Tibial nerve (tissue), 4 donors: ENCODE measurements around the gene ABI2. TPM values are rescaled to one million over a fixed set of nuclear protein-coding genes. Genes with fewer than 3 reads are reported as not detected.
"Not testable (repeated sequence)": the region's sequence is repeated elsewhere in the genome, so short reads cannot be mapped to it uniquely, and the experiment has no call there.

Experiments
- DNase-seq, 2 donors: peaks; one replicate each; pipeline ENCODE4 v3.0.0-alpha.2; 2019; ENCODE audit warnings: low spot score in 2 of 2
- H3K27ac ChIP-seq, 4 donors: fragments of 200-600 bp; sonication (generic) in 3 of 4; one replicate each; pipeline ENCODE4 v1.5.1; 2017 to 2019; ENCODE audit warnings: mild to moderate bottlenecking in 1 of 4
- H3K27me3 ChIP-seq, 2 donors: fragments of 200-600 bp; sonication (generic) in 1 of 2; one replicate each; pipeline versions ENCODE4 v1.5.1 to v1.6.0; 2017 to 2019
- H3K36me3 ChIP-seq, 3 donors: fragments of 200-600 bp; sonication (generic); one replicate each; pipeline ENCODE4 v1.5.1; 2018 to 2019
- H3K4me1 ChIP-seq, 4 donors: fragments of 200-600 bp; sonication (generic) in 3 of 4; one replicate each; pipeline ENCODE4 v1.5.1; 2017 to 2019
- H3K4me3 ChIP-seq, 4 donors: fragments of 200-600 bp; sonication (generic) in 3 of 4; one replicate each; pipeline ENCODE4 v1.5.1; 2017 to 2019; ENCODE audit warnings: mild to moderate bottlenecking in 1 of 4, moderate library complexity in 1 of 4
- H3K9me3 ChIP-seq, 4 donors: fragments of 200-600 bp; sonication (generic) in 3 of 4; one replicate each; pipeline ENCODE4 v1.5.1; 2017 to 2019
- EP300 ChIP-seq, 2 donors: sonication (generic); formaldehyde crosslinking; IDR thresholded peaks; one replicate each; pipeline ENCODE4 v1.6.1; 2017; ENCODE audit warnings: antibody characterized with exemption in 2 of 2, mild to moderate bottlenecking in 1 of 2
- POLR2A ChIP-seq, 2 donors: fragments of 450-650 bp; IDR thresholded peaks; one replicate each; pipeline ENCODE4 v1.6.1; 2017; ENCODE audit warnings: antibody characterized with exemption in 2 of 2, mild to moderate bottlenecking in 2 of 2, moderate library complexity in 2 of 2
- WGBS, 2 donors: methylation state at CpG; one replicate each; pipeline ENCODE4 v1.1.5; 2018; 5-methylcytosine and 5-hydroxymethylcytosine counted together
- total RNA-seq, 4 donors: library from RNA; depleted of rRNA; stranded (reverse); fragments of >200 nt; gene quantifications; one replicate each; pipeline ENCODE4 v1.1.0, GENCODE V29; 2016
- TF ChIP-seq, protein P1 (sequence below), 5 experiments: fragments of 200-600 bp in 3 of 5; fragments of 450-650 bp in 2 of 5; sonication (generic) in 3 of 5; IDR thresholded peaks; one replicate each; pipeline ENCODE4 v1.5.1; 2016 to 2019; ENCODE audit warnings: antibody characterized with exemption in 5 of 5, mild to moderate bottlenecking in 3 of 5, moderate library complexity in 2 of 5

The ABI2 gene
- total RNA-seq, 4 donors from 2014 or later, result 33.3 to 60.7 (median 42.7) TPM

DNA sequence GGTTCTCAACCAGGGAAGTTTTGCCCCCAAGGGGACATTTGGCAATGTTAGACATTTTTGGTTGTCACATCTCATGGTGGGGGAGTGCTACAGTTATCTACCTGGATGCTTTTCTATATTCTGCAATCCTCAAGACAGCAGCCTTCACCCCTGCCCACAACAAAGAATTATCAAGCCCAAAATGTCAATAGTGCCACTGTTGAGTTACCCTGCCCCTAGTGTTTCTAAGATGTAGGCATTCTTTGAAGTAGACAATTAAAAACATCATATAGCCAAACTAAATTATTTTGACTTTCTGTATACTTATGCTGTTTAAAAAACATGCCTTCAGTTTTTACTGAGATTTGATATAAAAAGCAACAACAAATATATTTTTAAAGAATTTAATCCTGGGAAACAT lies 48.0 kb downstream of the ABI2 start:
- peaks cover 0 to 9% (median 0%) of the 10 kb centered on the region in 3 donors for H3K36me3 ChIP-seq
- TF ChIP-seq EP300 (IDR thresholded peaks at IDR 0.05), result no peak
- TF ChIP-seq, protein P1, sequence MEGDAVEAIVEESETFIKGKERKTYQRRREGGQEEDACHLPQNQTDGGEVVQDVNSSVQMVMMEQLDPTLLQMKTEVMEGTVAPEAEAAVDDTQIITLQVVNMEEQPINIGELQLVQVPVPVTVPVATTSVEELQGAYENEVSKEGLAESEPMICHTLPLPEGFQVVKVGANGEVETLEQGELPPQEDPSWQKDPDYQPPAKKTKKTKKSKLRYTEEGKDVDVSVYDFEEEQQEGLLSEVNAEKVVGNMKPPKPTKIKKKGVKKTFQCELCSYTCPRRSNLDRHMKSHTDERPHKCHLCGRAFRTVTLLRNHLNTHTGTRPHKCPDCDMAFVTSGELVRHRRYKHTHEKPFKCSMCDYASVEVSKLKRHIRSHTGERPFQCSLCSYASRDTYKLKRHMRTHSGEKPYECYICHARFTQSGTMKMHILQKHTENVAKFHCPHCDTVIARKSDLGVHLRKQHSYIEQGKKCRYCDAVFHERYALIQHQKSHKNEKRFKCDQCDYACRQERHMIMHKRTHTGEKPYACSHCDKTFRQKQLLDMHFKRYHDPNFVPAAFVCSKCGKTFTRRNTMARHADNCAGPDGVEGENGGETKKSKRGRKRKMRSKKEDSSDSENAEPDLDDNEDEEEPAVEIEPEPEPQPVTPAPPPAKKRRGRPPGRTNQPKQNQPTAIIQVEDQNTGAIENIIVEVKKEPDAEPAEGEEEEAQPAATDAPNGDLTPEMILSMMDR (IDR thresholded peaks at IDR 0.05), result no peak
- TF ChIP-seq POLR2A (IDR thresholded peaks at IDR 0.05), result no peak
- H3K27me3 ChIP-seq, result no peaks in the 10 kb centered on the region
- DNase-seq, result no peak
- no peaks in the 10 kb centered on the region for H3K9me3 ChIP-seq
- H3K27ac ChIP-seq, result no peak overlapping the region
- H3K4me1 ChIP-seq, result peaks cover 0 to 5% (median 0%) of the 10 kb centered on the region in 4 donors
- no peak overlapping the region for H3K4me3 ChIP-seq

DNA sequence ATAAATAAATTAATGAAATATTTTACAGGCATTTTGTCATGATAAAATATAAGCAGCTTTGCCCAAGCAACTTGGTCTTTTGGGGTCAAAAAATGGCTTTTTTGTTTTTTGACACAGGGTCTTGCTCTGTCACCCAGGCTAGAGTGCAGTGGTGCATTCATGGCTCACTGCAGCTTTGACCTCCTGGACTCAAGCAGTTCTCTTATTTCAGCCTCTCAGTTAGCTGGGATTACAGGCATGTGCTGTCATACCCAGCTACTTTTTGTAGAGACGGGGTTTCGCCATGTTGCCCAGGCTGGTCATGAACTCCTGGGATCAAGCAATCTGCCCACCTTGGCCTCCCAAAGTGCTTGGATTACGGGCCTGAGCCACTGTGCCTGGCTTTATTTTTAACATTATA lies 51.0 kb downstream of the ABI2 start:
- no peak overlapping the region for H3K27ac ChIP-seq
- H3K4me3 ChIP-seq, result no peak overlapping the region
- TF ChIP-seq, protein P1 (IDR thresholded peaks at IDR 0.05), result no peak
- no peak for TF ChIP-seq EP300 (IDR thresholded peaks at IDR 0.05)
- no peak for TF ChIP-seq POLR2A (IDR thresholded peaks at IDR 0.05)
- no peaks in the 10 kb centered on the region for H3K27me3 ChIP-seq
- H3K4me1 ChIP-seq, result peaks cover 0 to 5% (median 0%) of the 10 kb centered on the region in 4 donors
- WGBS, 2 donors, result 68 to 76% methylated on average over 3 of the region's 3 CpGs
- DNase-seq, result no peak
- H3K9me3 ChIP-seq, result no peaks in the 10 kb centered on the region
- peaks cover 0 to 2% (median 0%) of the 10 kb centered on the region in 3 donors for H3K36me3 ChIP-seq

DNA sequence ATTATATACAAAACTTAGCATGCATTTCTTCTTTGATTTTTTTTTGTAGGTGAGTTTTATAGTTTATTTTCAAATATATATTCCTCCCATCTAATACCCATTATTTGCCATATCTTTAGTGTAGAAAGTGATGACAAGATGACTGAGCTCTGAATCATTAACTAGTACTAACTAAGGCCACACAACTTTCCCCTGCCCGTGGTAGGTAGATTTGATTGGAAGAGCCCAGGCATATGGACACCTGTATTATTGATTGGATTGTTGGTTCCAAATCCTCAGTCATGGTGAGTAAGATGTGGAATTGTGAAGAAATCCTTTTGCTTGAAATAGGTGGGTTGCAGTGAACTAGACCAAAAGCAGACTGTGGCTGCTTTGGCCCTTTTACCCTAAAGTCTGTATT lies 54.8 kb downstream of the ABI2 start:
- no peak for DNase-seq
- H3K4me3 ChIP-seq, result no peak overlapping the region
- H3K9me3 ChIP-seq, result no peaks in the 10 kb centered on the region
- no peak overlapping the region for H3K27ac ChIP-seq
- no peaks in the 10 kb centered on the region for H3K27me3 ChIP-seq
- WGBS, 2 donors, result 84 to 98% methylated on average over 1 of the region's 1 CpG
- H3K4me1 ChIP-seq, result peaks cover 0 to 5% (median 0%) of the 10 kb centered on the region in 4 donors
- H3K36me3 ChIP-seq, result peaks cover 0 to 6% (median 0%) of the 10 kb centered on the region in 3 donors
- TF ChIP-seq, protein P1 (IDR thresholded peaks at IDR 0.05), result no peak
- TF ChIP-seq POLR2A (IDR thresholded peaks at IDR 0.05) (no peak), EP300 (IDR thresholded peaks at IDR 0.05) (no peak)

DNA sequence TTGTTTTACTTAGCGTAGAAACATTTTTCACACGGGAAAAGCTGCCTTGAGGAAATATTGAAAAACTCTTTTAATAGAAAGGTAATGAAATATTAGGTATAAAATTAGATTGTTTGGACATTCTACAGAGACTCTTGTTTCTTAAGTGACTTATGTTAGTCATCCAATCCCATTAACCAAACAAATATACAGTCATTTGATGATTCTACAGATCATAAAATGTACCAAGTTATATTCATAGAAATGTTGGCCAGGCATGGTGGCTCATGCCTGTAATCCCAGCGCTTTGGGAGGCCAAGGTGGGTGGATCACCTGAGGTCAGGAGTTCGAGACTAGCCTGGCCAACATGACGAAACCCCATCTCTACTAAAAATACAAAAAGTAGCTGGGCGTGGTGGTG lies 60.0 kb downstream of the ABI2 start:
- H3K9me3 ChIP-seq, H3K4me3 ChIP-seq, H3K27ac ChIP-seq, H3K4me1 ChIP-seq, DNase-seq, H3K27me3 ChIP-seq: not testable (repeated sequence)
- peaks cover 0 to 16% (median 0%) of the 10 kb centered on the region in 3 donors for H3K36me3 ChIP-seq
- WGBS, 2 donors, result 88 to 94% methylated on average over 6 of the region's 6 CpGs

DNA sequence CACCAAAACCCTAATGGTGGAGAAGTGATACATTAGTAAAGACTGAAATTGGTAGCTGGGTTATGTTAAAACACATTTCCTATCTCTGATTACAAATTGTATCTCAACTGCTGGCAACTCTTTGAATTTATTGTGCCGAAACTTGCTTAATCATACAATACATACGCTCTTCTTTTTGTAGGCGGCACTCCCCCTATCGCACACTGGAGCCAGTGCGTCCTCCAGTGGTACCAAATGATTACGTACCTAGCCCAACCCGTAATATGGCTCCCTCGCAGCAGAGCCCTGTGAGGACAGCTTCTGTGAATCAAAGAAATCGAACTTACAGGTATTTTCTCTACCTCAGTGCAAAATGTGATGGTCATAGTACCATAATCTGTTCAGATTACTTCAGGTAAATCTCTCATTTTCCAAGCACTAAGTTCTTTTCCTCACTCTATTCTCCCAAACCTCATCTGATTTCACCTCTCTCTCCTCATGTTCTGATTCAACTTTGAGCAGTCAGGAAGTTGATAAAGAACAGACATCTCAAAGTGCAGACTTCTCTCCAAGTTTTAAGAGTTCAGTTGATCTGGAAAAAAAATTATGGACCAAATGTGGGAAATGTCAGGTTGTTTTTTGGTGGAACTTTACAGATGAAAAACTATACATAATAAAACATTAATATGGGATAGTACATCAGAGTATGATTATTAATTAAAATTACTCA lies 66.5 kb downstream of the ABI2 start:
- H3K4me3 ChIP-seq, result no peak overlapping the region
- no peak for DNase-seq
- 92 to 94% methylated on average over 9 of the region's 9 CpGs for WGBS, 2 donors
- peaks cover 0 to 39% (median 0%) of the 10 kb centered on the region in 3 donors for H3K36me3 ChIP-seq
- no peak overlapping the region for H3K27ac ChIP-seq
- TF ChIP-seq EP300 (IDR thresholded peaks at IDR 0.05) (no peak), POLR2A (IDR thresholded peaks at IDR 0.05) (no peak)
- TF ChIP-seq, protein P1 (IDR thresholded peaks at IDR 0.05), result no peak
- H3K27me3 ChIP-seq, result no peaks in the 10 kb centered on the region
- no peaks in the 10 kb centered on the region for H3K4me1 ChIP-seq
- H3K9me3 ChIP-seq, result no peaks in the 10 kb centered on the region
